Hepatocyte (in vitro differentiated cells): ENCODE measurements around the gene OPCML.

Source experiments
- EZH2 ChIP-seq: fragments of 200-600 bp; sonication (generic); IDR thresholded peaks from 2 replicates; pipeline ENCODE4 v1.6.1; 2016; ENCODE audit warnings: antibody characterized with exemption, mild to moderate bottlenecking, borderline replicate concordance
- EZH2phosphoT487 ChIP-seq: fragments of 200-600 bp; sonication (generic); IDR thresholded peaks from one replicate; pipeline ENCODE4 v1.6.1; 2018; ENCODE audit warnings: antibody characterized with exemption, mild to moderate bottlenecking, low read depth, moderate library complexity; ENCODE audit not compliant: unreplicated experiment, severe bottlenecking
- TF ChIP-seq, protein P1 (sequence below): fragments of 200-600 bp; sonication (generic); IDR thresholded peaks from 2 replicates; pipeline ENCODE4 v1.5.1; 2016; ENCODE audit warnings: antibody characterized with exemption, mild to moderate bottlenecking; ENCODE audit not compliant: poor library complexity

DNA sequence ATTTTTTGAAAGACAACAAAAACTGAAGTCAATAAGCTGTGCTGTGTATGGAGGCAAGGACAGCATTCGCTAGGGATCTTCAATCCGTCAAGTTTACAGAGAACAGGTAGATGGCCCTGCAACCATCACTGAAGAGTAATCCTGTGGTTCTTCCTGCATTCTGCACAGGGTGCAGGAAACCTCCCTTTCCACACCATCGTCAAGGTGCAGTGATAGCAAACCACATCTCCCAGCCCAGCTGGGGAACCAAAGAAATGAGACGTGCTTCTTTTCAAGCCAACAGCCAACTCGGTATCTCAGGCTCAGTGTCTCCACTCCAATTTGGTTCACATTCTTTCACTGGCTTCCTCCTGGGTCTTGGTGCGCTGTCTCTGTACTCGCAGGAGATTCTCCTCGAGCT lies 814.5 kb downstream of the OPCML start:
- TF ChIP-seq, protein P1, sequence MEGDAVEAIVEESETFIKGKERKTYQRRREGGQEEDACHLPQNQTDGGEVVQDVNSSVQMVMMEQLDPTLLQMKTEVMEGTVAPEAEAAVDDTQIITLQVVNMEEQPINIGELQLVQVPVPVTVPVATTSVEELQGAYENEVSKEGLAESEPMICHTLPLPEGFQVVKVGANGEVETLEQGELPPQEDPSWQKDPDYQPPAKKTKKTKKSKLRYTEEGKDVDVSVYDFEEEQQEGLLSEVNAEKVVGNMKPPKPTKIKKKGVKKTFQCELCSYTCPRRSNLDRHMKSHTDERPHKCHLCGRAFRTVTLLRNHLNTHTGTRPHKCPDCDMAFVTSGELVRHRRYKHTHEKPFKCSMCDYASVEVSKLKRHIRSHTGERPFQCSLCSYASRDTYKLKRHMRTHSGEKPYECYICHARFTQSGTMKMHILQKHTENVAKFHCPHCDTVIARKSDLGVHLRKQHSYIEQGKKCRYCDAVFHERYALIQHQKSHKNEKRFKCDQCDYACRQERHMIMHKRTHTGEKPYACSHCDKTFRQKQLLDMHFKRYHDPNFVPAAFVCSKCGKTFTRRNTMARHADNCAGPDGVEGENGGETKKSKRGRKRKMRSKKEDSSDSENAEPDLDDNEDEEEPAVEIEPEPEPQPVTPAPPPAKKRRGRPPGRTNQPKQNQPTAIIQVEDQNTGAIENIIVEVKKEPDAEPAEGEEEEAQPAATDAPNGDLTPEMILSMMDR, result no peak
- TF ChIP-seq EZH2 (no peak), EZH2phosphoT487 (no peak)
